ENCODE results near the gene MYH10.
A peak's percentile ranks its signal among the peaks of the same experiment; 100 is the strongest.

The MYH10 gene

GRCh38 chr17:8488901-8489300, 141.6 kb downstream of the MYH10 start:
- ATAC-seq: peak; percentile 75
- TF ChIP-seq PPARA (CRISPR knock-in tag; IDR thresholded peaks at IDR 0.05; ENCODE audit: borderline replicate concordance): no peak
- no peak for TF ChIP-seq SNAI2 (CRISPR knock-in tag; IDR thresholded peaks at IDR 0.05)
- no peak for TF ChIP-seq ZNF70 (CRISPR knock-in tag; IDR thresholded peaks at IDR 0.05)
- no peak for TF ChIP-seq TOX (CRISPR knock-in tag; IDR thresholded peaks at IDR 0.05; ENCODE audit: borderline replicate concordance)
- no peak for TF ChIP-seq CSRNP3 (CRISPR knock-in tag; IDR thresholded peaks at IDR 0.05)
- no peak for TF ChIP-seq ARNTL (CRISPR knock-in tag; IDR thresholded peaks at IDR 0.05; ENCODE audit: borderline replicate concordance, low read depth)
- no peak for TF ChIP-seq ESRRG (CRISPR knock-in tag; IDR thresholded peaks at IDR 0.05)
- no peak for TF ChIP-seq BACH2 (CRISPR knock-in tag; IDR thresholded peaks at IDR 0.05; ENCODE audit: borderline replicate concordance)

GRCh38 chr17:8488491-8488890, 142.0 kb downstream of the MYH10 start:
- TF ChIP-seq SNAI2 (CRISPR knock-in tag; IDR thresholded peaks at IDR 0.05) (no peak), ZNF8 (CRISPR knock-in tag; IDR thresholded peaks at IDR 0.05) (no peak), RARB (CRISPR knock-in tag; IDR thresholded peaks at IDR 0.05) (no peak), ZFP30 (CRISPR knock-in tag; IDR thresholded peaks at IDR 0.05) (no peak), ISL1 (CRISPR knock-in tag; IDR thresholded peaks at IDR 0.05) (no peak), POU6F1 (CRISPR knock-in tag; IDR thresholded peaks at IDR 0.05; ENCODE audit: borderline replicate concordance, low read depth) (no peak), CSRNP3 (CRISPR knock-in tag; IDR thresholded peaks at IDR 0.05) (no peak), ESRRG (CRISPR knock-in tag; IDR thresholded peaks at IDR 0.05) (no peak)
- TF ChIP-seq, protein P1, sequence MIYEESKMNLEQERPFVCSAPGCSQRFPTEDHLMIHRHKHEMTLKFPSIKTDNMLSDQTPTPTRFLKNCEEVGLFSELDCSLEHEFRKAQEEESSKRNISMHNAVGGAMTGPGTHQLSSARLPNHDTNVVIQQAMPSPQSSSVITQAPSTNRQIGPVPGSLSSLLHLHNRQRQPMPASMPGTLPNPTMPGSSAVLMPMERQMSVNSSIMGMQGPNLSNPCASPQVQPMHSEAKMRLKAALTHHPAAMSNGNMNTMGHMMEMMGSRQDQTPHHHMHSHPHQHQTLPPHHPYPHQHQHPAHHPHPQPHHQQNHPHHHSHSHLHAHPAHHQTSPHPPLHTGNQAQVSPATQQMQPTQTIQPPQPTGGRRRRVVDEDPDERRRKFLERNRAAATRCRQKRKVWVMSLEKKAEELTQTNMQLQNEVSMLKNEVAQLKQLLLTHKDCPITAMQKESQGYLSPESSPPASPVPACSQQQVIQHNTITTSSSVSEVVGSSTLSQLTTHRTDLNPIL (CRISPR knock-in tag; IDR thresholded peaks at IDR 0.05; ENCODE audit: low read depth): no peak

DNA sequence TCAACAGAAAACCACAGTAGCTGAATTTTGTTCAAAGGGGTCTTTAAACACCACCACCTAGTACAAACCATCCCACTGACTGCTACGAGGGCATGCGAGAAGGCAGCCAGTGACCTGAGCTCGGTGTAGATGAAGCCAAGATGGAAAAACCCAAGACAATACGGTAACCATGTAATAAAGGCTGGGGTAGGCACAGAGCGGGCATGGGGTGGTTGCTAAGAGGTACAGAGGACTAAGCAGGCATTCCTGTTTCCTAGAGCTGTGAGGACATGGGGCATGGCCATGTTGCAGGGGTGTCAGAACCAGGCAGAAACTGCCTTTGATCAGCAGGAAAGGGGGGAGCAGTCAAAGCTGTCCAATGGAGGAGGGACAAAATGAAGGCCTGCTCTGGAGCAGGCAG, 142.8 kb downstream of the MYH10 start:
- no peak for ATAC-seq
- TF ChIP-seq TOX (CRISPR knock-in tag; IDR thresholded peaks at IDR 0.05; ENCODE audit: borderline replicate concordance) (no peak), ESRRG (CRISPR knock-in tag; IDR thresholded peaks at IDR 0.05) (no peak), RARB (CRISPR knock-in tag; IDR thresholded peaks at IDR 0.05) (no peak), SNAI2 (CRISPR knock-in tag; IDR thresholded peaks at IDR 0.05) (no peak), OSR1 (CRISPR knock-in tag; IDR thresholded peaks at IDR 0.05) (no peak), POU6F1 (CRISPR knock-in tag; IDR thresholded peaks at IDR 0.05; ENCODE audit: borderline replicate concordance, low read depth) (no peak), ARNTL (CRISPR knock-in tag; IDR thresholded peaks at IDR 0.05; ENCODE audit: borderline replicate concordance, low read depth) (no peak), CSRNP3 (CRISPR knock-in tag; IDR thresholded peaks at IDR 0.05) (no peak), ZNF70 (CRISPR knock-in tag; IDR thresholded peaks at IDR 0.05) (no peak), ZNF565 (CRISPR knock-in tag; conservative IDR thresholded peaks at IDR 0.05; ENCODE audit: low read depth) (no peak), PPARA (CRISPR knock-in tag; IDR thresholded peaks at IDR 0.05; ENCODE audit: borderline replicate concordance) (no peak), ZC3H10 (CRISPR knock-in tag; IDR thresholded peaks at IDR 0.05) (no peak), BACH2 (CRISPR knock-in tag; IDR thresholded peaks at IDR 0.05; ENCODE audit: borderline replicate concordance) (no peak), ZNF8 (CRISPR knock-in tag; IDR thresholded peaks at IDR 0.05) (no peak), GLIS3 (CRISPR knock-in tag; IDR thresholded peaks at IDR 0.05) (no peak), ISL1 (CRISPR knock-in tag; IDR thresholded peaks at IDR 0.05) (no peak)
- TF ChIP-seq, protein P2, sequence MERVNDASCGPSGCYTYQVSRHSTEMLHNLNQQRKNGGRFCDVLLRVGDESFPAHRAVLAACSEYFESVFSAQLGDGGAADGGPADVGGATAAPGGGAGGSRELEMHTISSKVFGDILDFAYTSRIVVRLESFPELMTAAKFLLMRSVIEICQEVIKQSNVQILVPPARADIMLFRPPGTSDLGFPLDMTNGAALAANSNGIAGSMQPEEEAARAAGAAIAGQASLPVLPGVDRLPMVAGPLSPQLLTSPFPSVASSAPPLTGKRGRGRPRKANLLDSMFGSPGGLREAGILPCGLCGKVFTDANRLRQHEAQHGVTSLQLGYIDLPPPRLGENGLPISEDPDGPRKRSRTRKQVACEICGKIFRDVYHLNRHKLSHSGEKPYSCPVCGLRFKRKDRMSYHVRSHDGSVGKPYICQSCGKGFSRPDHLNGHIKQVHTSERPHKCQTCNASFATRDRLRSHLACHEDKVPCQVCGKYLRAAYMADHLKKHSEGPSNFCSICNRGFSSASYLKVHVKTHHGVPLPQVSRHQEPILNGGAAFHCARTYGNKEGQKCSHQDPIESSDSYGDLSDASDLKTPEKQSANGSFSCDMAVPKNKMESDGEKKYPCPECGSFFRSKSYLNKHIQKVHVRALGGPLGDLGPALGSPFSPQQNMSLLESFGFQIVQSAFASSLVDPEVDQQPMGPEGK (CRISPR knock-in tag; IDR thresholded peaks at IDR 0.05; ENCODE audit: borderline replicate concordance): no peak
- TF ChIP-seq, protein P1 (CRISPR knock-in tag; IDR thresholded peaks at IDR 0.05; ENCODE audit: low read depth): no peak
- TF ChIP-seq, protein P3, sequence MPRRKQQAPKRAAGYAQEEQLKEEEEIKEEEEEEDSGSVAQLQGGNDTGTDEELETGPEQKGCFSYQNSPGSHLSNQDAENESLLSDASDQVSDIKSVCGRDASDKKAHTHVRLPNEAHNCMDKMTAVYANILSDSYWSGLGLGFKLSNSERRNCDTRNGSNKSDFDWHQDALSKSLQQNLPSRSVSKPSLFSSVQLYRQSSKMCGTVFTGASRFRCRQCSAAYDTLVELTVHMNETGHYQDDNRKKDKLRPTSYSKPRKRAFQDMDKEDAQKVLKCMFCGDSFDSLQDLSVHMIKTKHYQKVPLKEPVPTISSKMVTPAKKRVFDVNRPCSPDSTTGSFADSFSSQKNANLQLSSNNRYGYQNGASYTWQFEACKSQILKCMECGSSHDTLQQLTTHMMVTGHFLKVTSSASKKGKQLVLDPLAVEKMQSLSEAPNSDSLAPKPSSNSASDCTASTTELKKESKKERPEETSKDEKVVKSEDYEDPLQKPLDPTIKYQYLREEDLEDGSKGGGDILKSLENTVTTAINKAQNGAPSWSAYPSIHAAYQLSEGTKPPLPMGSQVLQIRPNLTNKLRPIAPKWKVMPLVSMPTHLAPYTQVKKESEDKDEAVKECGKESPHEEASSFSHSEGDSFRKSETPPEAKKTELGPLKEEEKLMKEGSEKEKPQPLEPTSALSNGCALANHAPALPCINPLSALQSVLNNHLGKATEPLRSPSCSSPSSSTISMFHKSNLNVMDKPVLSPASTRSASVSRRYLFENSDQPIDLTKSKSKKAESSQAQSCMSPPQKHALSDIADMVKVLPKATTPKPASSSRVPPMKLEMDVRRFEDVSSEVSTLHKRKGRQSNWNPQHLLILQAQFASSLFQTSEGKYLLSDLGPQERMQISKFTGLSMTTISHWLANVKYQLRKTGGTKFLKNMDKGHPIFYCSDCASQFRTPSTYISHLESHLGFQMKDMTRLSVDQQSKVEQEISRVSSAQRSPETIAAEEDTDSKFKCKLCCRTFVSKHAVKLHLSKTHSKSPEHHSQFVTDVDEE (CRISPR knock-in tag; IDR thresholded peaks at IDR 0.05): no peak

More at GRCh38 chr17:8488491-8488890, 142.0 kb downstream of the MYH10 start:
- ATAC-seq: 0 out of 3 replicates have a peak, but pooled peaks have one; percentile 11
